ENCODE data around the gene ARID3A.

ARID3A gene

GRCh38 chr19:1006711-1007398 is 81.0 kb downstream of the ARID3A start:
- DNase-seq, result no peak

GRCh38 chr19:1007399-1008251 is 81.8 kb downstream of the ARID3A start:
- no peak for DNase-seq

GRCh38 chr19:1008268-1009040 is 82.6 kb downstream of the ARID3A start:
- DNase-seq, result no peak

- no peak for DNase-seq
These were observed 83.5 kb downstream of the ARID3A start for GRCh38 chr19:1009041-1009980.

- no peak for DNase-seq
These were observed 84.2 kb downstream of the ARID3A start for GRCh38 chr19:1009981-1010538.

- DNase-seq, result no peak
These were observed 85.0 kb downstream of the ARID3A start for GRCh38 chr19:1010586-1011510.

- DNase-seq, result no peak
These were observed 86.0 kb downstream of the ARID3A start for GRCh38 chr19:1011831-1012333.

- no peak for DNase-seq
These were observed 86.5 kb downstream of the ARID3A start for GRCh38 chr19:1012334-1012733.

- DNase-seq, result no peak
These were observed 87.4 kb downstream of the ARID3A start for GRCh38 chr19:1013218-1013617.

- no peak for DNase-seq
These were observed 88.6 kb downstream of the ARID3A start for GRCh38 chr19:1014161-1015060.

- no peak for DNase-seq
These were observed 89.4 kb downstream of the ARID3A start for GRCh38 chr19:1015061-1015781.

- DNase-seq, result no peak
These were observed 90.2 kb downstream of the ARID3A start for GRCh38 chr19:1015782-1016646.

GRCh38 chr19:1016647-1017114 is 90.8 kb downstream of the ARID3A start:
- no peak for DNase-seq

- no peak for DNase-seq
These were observed 91.5 kb downstream of the ARID3A start for GRCh38 chr19:1017115-1017905.

- no peak for DNase-seq
These were observed 92.1 kb downstream of the ARID3A start for GRCh38 chr19:1017906-1018305.

GRCh38 chr19:1018393-1018792 is 92.6 kb downstream of the ARID3A start:
- no peak for DNase-seq

All from T-helper 9 cell (primary cell).